SK-N-SH treated with all-trans-retinoic acid at 6 μM for 48 hours (cell line): ENCODE measurements around the gene ZNF563.

Source experiments
- ATAC-seq: fragments of 200-7000 bp; cut with Tn5 transposase; 3 replicates; pipeline ENCODE4 v1.9.1; 2020; ENCODE audit warnings: mild to moderate bottlenecking, moderate library complexity
- ARNTL ChIP-seq: fragments of 450-650 bp; formaldehyde crosslinking; IDR thresholded peaks from 2 replicates; pipeline ENCODE4 v1.5.0; 2020; ENCODE audit warnings: low read depth, mild to moderate bottlenecking, moderate library complexity, borderline replicate concordance
- BACH2 ChIP-seq: fragments of 250-450 bp; sonication (Bioruptor Pico); IDR thresholded peaks from 2 replicates; pipeline ENCODE4 v1.9.0; 2021; ENCODE audit warnings: mild to moderate bottlenecking, borderline replicate concordance
- CREB5 ChIP-seq: fragments of 250-450 bp; sonication (Bioruptor Pico); IDR thresholded peaks from 2 replicates; pipeline ENCODE4 v1.5.1; 2020; ENCODE audit warnings: low read depth, mild to moderate bottlenecking, moderate library complexity
- CSDC2 ChIP-seq: fragments of 250-450 bp; sonication (Bioruptor Pico); IDR thresholded peaks from 2 replicates; pipeline ENCODE4 v1.5.0; 2020; ENCODE audit warnings: mild to moderate bottlenecking, moderate library complexity
- CSRNP3 ChIP-seq: fragments of 250-450 bp; sonication (Bioruptor Pico); IDR thresholded peaks from 2 replicates; pipeline ENCODE4 v1.5.1; 2021; ENCODE audit warnings: mild to moderate bottlenecking, moderate library complexity
- ESRRG ChIP-seq: fragments of 250-450 bp; sonication (Bioruptor Pico); IDR thresholded peaks from 2 replicates; pipeline ENCODE4 v1.6.1; 2021; ENCODE audit warnings: mild to moderate bottlenecking
- GLIS3 ChIP-seq: fragments of 250-450 bp; sonication (Bioruptor Pico); IDR thresholded peaks from 2 replicates; pipeline ENCODE4 v1.5.0; 2020; ENCODE audit warnings: mild to moderate bottlenecking, moderate library complexity
- ISL1 ChIP-seq: fragments of 250-450 bp; sonication (Bioruptor Pico); IDR thresholded peaks from 2 replicates; pipeline ENCODE4 v2.1.2; 2022; ENCODE audit warnings: mild to moderate bottlenecking, moderate library complexity
- OSR1 ChIP-seq: fragments of 250-450 bp; sonication (Bioruptor Pico); IDR thresholded peaks from 2 replicates; pipeline ENCODE4 v1.8.0; 2022; ENCODE audit warnings: moderate library complexity, mild to moderate bottlenecking, inconsistent platforms
- PATZ1 ChIP-seq: fragments of 250-450 bp; sonication (Bioruptor Pico); IDR thresholded peaks from 2 replicates; pipeline ENCODE4 v1.8.0; 2020; ENCODE audit warnings: mild to moderate bottlenecking, moderate library complexity, borderline replicate concordance
- POU6F1 ChIP-seq: fragments of 250-450 bp; sonication (Bioruptor Pico); IDR thresholded peaks from 2 replicates; pipeline ENCODE4 v1.8.0; 2021; ENCODE audit warnings: low read depth, mild to moderate bottlenecking, moderate library complexity, borderline replicate concordance
- PPARA ChIP-seq: fragments of 250-450 bp; sonication (Bioruptor Pico); IDR thresholded peaks from 2 replicates; pipeline ENCODE4 v1.5.0; 2020; ENCODE audit warnings: mild to moderate bottlenecking, borderline replicate concordance
- RARB ChIP-seq: fragments of 250-450 bp; sonication (Bioruptor Pico); IDR thresholded peaks from 2 replicates; pipeline ENCODE4 v1.8.0; 2021; ENCODE audit warnings: mild to moderate bottlenecking, moderate library complexity
- SNAI2 ChIP-seq: fragments of 250-450 bp; sonication (Bioruptor Pico); IDR thresholded peaks from 2 replicates; pipeline ENCODE4 v1.5.0; 2020; ENCODE audit warnings: mild to moderate bottlenecking, moderate library complexity
- TCF4 ChIP-seq: fragments of 250-450 bp; sonication (Bioruptor Pico); IDR thresholded peaks from 2 replicates; pipeline ENCODE4 v1.8.0; 2021; ENCODE audit warnings: mild to moderate bottlenecking, moderate library complexity, borderline replicate concordance
- TOX ChIP-seq: fragments of 250-450 bp; sonication (Bioruptor Pico); IDR thresholded peaks from 2 replicates; pipeline ENCODE4 v1.8.0; 2021; ENCODE audit warnings: mild to moderate bottlenecking, moderate library complexity, borderline replicate concordance
- TSHZ2 ChIP-seq: fragments of 250-450 bp; sonication (Bioruptor Pico); IDR thresholded peaks from 2 replicates; pipeline ENCODE4 v1.5.0; 2020; ENCODE audit warnings: mild to moderate bottlenecking, moderate library complexity
- ZC3H10 ChIP-seq: fragments of 250-450 bp; sonication (Bioruptor Pico); IDR thresholded peaks from 2 replicates; pipeline ENCODE4 v1.5.1; 2021; ENCODE audit warnings: mild to moderate bottlenecking, moderate library complexity
- ZFP30 ChIP-seq: fragments of 450-650 bp; formaldehyde crosslinking; IDR thresholded peaks from 2 replicates; pipeline ENCODE4 v1.5.0; 2022; ENCODE audit warnings: mild to moderate bottlenecking, moderate library complexity
- ZNF565 ChIP-seq: fragments of 450-650 bp; formaldehyde crosslinking; conservative IDR thresholded peaks from 2 replicates; pipeline ENCODE4 v1.5.0; 2020; ENCODE audit warnings: low read depth, mild to moderate bottlenecking, moderate library complexity
- ZNF70 ChIP-seq: fragments of 450-650 bp; formaldehyde crosslinking; IDR thresholded peaks from 2 replicates; pipeline ENCODE4 v1.5.0; 2020; ENCODE audit warnings: mild to moderate bottlenecking, moderate library complexity

ZNF563 gene

GRCh38 chr19:12287958-12288500 lies 45.4 kb downstream of the ZNF563 start:
- ATAC-seq, result no peak

GRCh38 chr19:12284631-12285030 lies 48.8 kb downstream of the ZNF563 start:
- TF ChIP-seq ARNTL (CRISPR knock-in tag) (no peak), ZFP30 (CRISPR knock-in tag) (no peak), PPARA (no peak), ZNF565 (CRISPR knock-in tag) (no peak), ESRRG (CRISPR knock-in tag) (no peak), SNAI2 (CRISPR knock-in tag) (no peak), CREB5 (CRISPR knock-in tag) (no peak), ZNF70 (CRISPR knock-in tag) (no peak), POU6F1 (CRISPR knock-in tag) (no peak), PATZ1 (CRISPR knock-in tag) (no peak), RARB (no peak), CSDC2 (CRISPR knock-in tag) (no peak), OSR1 (CRISPR knock-in tag) (no peak), ZC3H10 (CRISPR knock-in tag) (no peak), TCF4 (no peak), CSRNP3 (CRISPR knock-in tag) (no peak), TOX (CRISPR knock-in tag) (no peak), GLIS3 (CRISPR knock-in tag) (no peak)
- TF ChIP-seq, all 23 proteins: peak for 0
- no peak for ATAC-seq

More at GRCh38 chr19:12287958-12288500, 45.4 kb downstream of the ZNF563 start:
- TF ChIP-seq CSDC2 (CRISPR knock-in tag) (no peak), ISL1 (no peak), ZNF70 (CRISPR knock-in tag) (no peak), ZFP30 (CRISPR knock-in tag) (no peak), OSR1 (CRISPR knock-in tag) (no peak), PATZ1 (CRISPR knock-in tag) (no peak), RARB (no peak), ARNTL (CRISPR knock-in tag) (no peak), POU6F1 (CRISPR knock-in tag) (no peak)

GRCh38 chr19:12284226-12284625 lies 49.2 kb downstream of the ZNF563 start:
- TF ChIP-seq TOX (CRISPR knock-in tag), result no peak
- TF ChIP-seq CSDC2 (CRISPR knock-in tag), result no peak
- TF ChIP-seq BACH2 (CRISPR knock-in tag), result no peak
- no peak for TF ChIP-seq TSHZ2 (CRISPR knock-in tag)
- TF ChIP-seq ESRRG (CRISPR knock-in tag), result no peak
- no peak for ATAC-seq
